Hindlimb muscle (tissue), 1 donor: ENCODE measurements around the gene ITPK1. TPM values are rescaled to one million over a fixed set of nuclear protein-coding genes. Genes with fewer than 3 reads are reported as not detected.

ENCODE experiments used
- DNase-seq: peaks from one replicate; pipeline ENCODE4 v3.0.0-alpha.2; 2013
- polyA plus RNA-seq: library from polyadenylated mRNA; unstranded; fragments of 120-200 nt; gene quantifications from one replicate; pipeline ENCODE4 v1.2.1, GENCODE V29; 2013; ENCODE audit not compliant: insufficient read length

ITPK1 gene
- polyA plus RNA-seq, 1 donor, result 16.5 TPM

GRCh38 chr14:92985521-92985920, 130.2 kb downstream of the ITPK1 start:
- no peak for DNase-seq

GRCh38 chr14:92984896-92985295, 130.8 kb downstream of the ITPK1 start:
- no peak for DNase-seq

- no peak for DNase-seq
Observed at GRCh38 chr14:92984082-92984788, 131.5 kb downstream of the ITPK1 start.

- DNase-seq, result no peak
Observed at GRCh38 chr14:92982956-92983355, 132.8 kb downstream of the ITPK1 start.

GRCh38 chr14:92981726-92982125, 134.0 kb downstream of the ITPK1 start:
- no peak for DNase-seq

GRCh38 chr14:92980866-92981265, 134.9 kb downstream of the ITPK1 start:
- no peak for DNase-seq

- DNase-seq, result no peak
Observed at GRCh38 chr14:92978229-92979021, 137.3 kb downstream of the ITPK1 start.

- no peak for DNase-seq
Observed at GRCh38 chr14:92976268-92976667, 139.5 kb downstream of the ITPK1 start.

GRCh38 chr14:92974541-92975345, 141.0 kb downstream of the ITPK1 start:
- DNase-seq, result no peak

GRCh38 chr14:92973798-92974372, 141.8 kb downstream of the ITPK1 start:
- no peak for DNase-seq

- DNase-seq, result no peak
Observed at GRCh38 chr14:92973261-92973797, 142.4 kb downstream of the ITPK1 start.

- no peak for DNase-seq
Observed at GRCh38 chr14:92971601-92972180, 144.0 kb downstream of the ITPK1 start.

- DNase-seq, result no peak
Observed at GRCh38 chr14:92970271-92970670, 145.5 kb downstream of the ITPK1 start.

- DNase-seq, result no peak
Observed at GRCh38 chr14:92969871-92970270, 145.9 kb downstream of the ITPK1 start.

GRCh38 chr14:92969430-92969829, 146.3 kb downstream of the ITPK1 start:
- no peak for DNase-seq

GRCh38 chr14:92968291-92969020, 147.3 kb downstream of the ITPK1 start:
- no peak for DNase-seq

- no peak for DNase-seq
Observed at GRCh38 chr14:92967346-92967926, 148.3 kb downstream of the ITPK1 start.

GRCh38 chr14:92965281-92965680, 150.4 kb downstream of the ITPK1 start:
- DNase-seq, result no peak

GRCh38 chr14:92964124-92965109, 151.3 kb downstream of the ITPK1 start:
- no peak for DNase-seq
